GM12872 (cell line): ENCODE measurements around the gene CAMK1G.
A peak's percentile ranks its signal among the peaks of the same experiment; 100 is the strongest.

ENCODE experiments used
- TF ChIP-seq, protein P1 (sequence below): IDR thresholded peaks from 3 replicates; pipeline ENCODE4 v1.5.1; 2011; ENCODE audit warnings: low read depth, mild to moderate bottlenecking, low read length, moderate library complexity; ENCODE audit not compliant: insufficient read depth

The CAMK1G gene

DNA sequence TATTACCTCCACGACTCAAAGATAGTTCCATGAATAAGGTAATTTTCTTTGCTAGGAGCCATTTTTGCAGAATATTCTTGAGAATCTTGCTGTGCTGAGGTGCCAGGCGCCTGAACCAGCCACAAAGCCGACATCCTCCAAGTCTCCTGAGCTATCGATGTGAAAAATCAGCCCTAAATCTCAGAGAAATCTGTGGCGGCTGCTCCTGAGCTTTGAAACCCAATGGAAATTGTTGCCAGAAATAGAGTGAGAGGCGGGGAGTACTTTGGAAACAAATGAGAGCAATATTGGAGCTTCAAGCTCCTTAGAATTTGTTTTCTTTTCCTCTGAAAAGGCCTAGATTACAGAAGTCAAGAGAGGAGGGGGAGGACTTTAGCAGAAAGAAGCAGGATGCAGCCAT, 6.3 kb downstream of the CAMK1G start:
- TF ChIP-seq, protein P1, sequence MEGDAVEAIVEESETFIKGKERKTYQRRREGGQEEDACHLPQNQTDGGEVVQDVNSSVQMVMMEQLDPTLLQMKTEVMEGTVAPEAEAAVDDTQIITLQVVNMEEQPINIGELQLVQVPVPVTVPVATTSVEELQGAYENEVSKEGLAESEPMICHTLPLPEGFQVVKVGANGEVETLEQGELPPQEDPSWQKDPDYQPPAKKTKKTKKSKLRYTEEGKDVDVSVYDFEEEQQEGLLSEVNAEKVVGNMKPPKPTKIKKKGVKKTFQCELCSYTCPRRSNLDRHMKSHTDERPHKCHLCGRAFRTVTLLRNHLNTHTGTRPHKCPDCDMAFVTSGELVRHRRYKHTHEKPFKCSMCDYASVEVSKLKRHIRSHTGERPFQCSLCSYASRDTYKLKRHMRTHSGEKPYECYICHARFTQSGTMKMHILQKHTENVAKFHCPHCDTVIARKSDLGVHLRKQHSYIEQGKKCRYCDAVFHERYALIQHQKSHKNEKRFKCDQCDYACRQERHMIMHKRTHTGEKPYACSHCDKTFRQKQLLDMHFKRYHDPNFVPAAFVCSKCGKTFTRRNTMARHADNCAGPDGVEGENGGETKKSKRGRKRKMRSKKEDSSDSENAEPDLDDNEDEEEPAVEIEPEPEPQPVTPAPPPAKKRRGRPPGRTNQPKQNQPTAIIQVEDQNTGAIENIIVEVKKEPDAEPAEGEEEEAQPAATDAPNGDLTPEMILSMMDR = no peak

DNA sequence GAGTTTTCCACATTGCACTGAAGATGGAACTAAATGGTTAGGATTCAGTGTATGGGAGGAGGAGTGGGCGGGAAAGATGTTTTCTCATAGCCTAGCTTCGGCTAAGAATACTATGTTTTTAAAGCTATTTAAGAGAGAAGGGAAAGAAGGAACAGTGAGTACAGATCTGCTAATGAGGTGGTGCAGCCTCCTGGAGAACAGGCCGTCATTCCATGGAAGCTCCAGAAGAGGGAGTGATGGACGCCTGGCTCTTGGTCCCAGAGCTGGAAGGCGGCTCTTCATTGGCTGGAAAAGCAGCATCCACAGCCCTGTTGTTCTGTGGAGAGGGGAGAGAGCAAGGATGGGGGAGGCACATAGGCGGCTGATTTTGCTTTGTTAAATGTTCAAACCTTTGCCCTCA, 6.9 kb downstream of the CAMK1G start:
- TF ChIP-seq, protein P1 = peak; percentile 20; the same call in 1 of the 3 replicates

DNA sequence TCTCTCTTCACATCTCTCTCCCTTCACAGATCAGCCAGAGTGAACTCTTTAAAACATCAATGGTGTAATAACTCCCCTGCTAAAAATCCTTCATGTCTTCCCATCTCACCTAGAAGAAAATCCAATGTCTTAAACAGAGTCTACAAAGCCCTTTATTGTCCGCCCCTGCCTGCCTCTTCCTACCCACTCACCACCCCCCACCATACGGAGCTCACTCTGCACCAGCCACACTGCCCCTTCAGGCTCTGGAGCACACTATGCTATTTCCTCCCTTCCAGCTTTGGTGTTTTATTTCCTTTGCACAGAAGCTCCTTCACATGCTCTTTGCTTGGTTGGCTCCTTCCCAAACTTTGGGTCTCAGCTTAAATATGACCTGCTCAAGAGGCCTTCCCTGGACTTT, 10.2 kb downstream of the CAMK1G start:
- TF ChIP-seq, protein P1 = no peak

DNA sequence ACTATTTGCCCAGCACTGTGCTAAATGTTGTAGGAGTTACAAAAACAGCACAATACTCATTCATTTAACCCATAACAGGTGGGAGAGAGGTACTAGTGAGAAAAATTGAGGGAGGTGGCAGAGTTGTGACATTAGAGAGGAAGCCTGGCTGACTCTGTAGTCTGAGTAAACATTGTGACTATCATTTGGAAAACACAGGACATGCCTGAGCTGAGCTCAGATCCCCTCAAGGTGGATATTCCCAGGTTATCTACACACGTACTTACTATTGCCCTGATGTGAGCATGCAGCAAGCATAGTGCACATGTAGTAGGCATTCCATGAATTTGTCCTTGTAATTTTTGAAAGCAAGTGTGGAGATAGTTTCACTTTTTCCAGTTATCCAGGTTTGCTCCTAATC, 10.9 kb downstream of the CAMK1G start:
- TF ChIP-seq, protein P1 = no peak

DNA sequence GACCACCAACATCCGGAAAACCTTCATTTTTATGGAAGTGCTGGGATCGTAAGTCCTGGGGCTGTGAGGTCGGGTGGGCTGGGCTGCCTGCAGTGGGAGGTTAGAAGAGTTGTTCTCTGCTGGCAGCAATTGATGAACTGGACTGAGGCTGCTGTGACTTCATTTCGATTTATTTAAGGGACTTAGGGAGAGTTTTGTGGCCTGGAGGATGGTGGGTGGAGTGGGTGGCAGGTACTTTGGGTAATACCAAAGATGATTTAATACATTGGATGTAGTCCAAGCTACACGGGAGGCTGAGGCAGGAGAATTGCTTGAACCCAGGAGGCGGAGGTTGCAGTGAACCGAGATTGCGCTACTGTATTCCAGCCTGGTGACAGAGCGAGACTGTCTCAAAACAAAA, 11.5 kb downstream of the CAMK1G start:
- TF ChIP-seq, protein P1 = no peak

DNA sequence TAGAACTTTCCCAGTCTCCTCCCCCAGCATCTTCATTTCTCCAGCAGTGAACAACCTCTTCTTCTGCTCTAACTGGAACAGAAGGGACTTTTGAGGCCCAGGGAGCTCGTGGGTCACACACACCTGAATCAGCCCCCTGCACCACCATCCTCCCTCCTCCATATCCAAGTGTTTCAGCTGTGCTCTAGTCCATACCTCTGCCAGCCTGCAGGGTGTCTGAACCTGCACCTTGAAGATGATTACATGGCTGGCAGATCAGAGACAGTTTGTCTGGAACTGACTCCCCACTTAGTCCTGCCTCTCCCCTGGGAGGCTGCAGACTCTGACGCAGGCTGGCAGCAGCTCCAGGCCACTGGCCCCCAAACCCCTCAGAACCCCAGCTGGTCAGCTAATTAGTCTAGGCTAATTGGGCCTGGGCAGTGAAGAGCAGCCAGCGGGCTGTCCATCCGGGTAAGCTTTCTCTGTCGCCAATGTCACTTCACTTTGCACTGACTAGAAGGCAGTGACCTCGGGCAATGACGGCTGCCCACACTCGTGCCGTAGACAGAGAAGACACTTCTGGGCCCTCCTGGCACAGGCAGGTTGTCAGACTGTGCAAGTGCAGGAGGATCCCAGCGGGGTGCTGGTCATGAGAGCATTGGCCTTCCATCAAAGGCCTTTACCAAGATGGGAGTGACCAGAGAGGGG, 12.2 kb downstream of the CAMK1G start:
- TF ChIP-seq, protein P1 = no peak

DNA sequence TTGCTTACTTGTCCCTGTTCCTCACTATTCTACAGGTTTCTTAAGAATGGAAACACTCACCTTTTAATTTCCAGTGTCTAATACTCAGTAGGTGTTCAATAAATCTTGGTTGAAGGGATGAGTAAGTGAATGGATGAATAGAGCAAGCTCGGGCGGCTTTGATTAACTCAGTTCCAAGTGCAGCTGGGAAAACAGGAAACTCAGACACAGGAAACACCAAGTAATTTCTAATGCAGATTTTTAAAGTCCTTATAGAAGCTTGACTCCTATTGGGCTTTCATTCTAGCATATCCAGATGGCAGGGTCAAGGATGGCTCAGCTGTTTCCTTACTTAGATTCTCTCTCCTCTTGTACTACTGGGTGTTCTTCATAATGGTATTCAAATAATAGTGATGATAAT, 14.0 kb downstream of the CAMK1G start:
- TF ChIP-seq, protein P1 = no peak
